Stimulated activated CD4-positive, alpha-beta T cell treated with anti-CD3 and anti-CD28 coated beads, Interleukin-2, amount 100 ng/mL, for 4 hours (primary cell): ENCODE data around the gene PNPLA2.
A peak's percentile ranks its signal among the peaks of the same experiment; 100 is the strongest.

Experiments used
- DNase-seq: peaks from one replicate; pipeline ENCODE4 v3.0.0-alpha.2; 2020; ENCODE audit warnings: low read depth

The PNPLA2 gene

GRCh38 chr11:818396-819128 lies at the start of gene PNPLA2:
TSS of gene PNPLA2 (plus strand) at chr11:818914. CDS start at chr11:819719, 805 bp downstream.
- no peak for DNase-seq

GRCh38 chr11:769887-770641 lies 48.6 kb upstream of the PNPLA2 start:
- DNase-seq, result no peak

- DNase-seq, result no peak
Observed at GRCh38 chr11:770642-771616, 47.8 kb upstream of the PNPLA2 start.

- no peak for DNase-seq
Observed at GRCh38 chr11:771617-772204, 47.0 kb upstream of the PNPLA2 start.

- DNase-seq, result no peak
Observed at GRCh38 chr11:772429-773390, 46.0 kb upstream of the PNPLA2 start.

GRCh38 chr11:773425-773824 lies 45.3 kb upstream of the PNPLA2 start:
- no peak for DNase-seq

- DNase-seq, result no peak
Observed at GRCh38 chr11:773830-774229, 44.9 kb upstream of the PNPLA2 start.

- no peak for DNase-seq
Observed at GRCh38 chr11:774873-775592, 43.7 kb upstream of the PNPLA2 start.

GRCh38 chr11:776263-776560 lies 42.5 kb upstream of the PNPLA2 start:
- no peak for DNase-seq

GRCh38 chr11:776561-777287 lies 42.0 kb upstream of the PNPLA2 start:
- DNase-seq, result no peak

- peak; percentile 90 for DNase-seq
Observed at GRCh38 chr11:777288-778255, 41.1 kb upstream of the PNPLA2 start, which contains the start of gene GATD1. TSS of gene GATD1 (minus strand) at chr11:777487. CDS start at chr11:777462, 25 bp downstream.

GRCh38 chr11:778976-779954 lies 39.4 kb upstream of the PNPLA2 start:
- no peak for DNase-seq

GRCh38 chr11:779955-780532 lies 38.7 kb upstream of the PNPLA2 start:
- no peak for DNase-seq

GRCh38 chr11:782264-783174 lies 36.2 kb upstream of the PNPLA2 start:
- no peak for DNase-seq

- DNase-seq, result no peak
Observed at GRCh38 chr11:783581-784015, 35.1 kb upstream of the PNPLA2 start.
